Ishikawa (cell line): Measurements from ENCODE around the gene ADGRL3.

Source experiments
- CEBPB ChIP-seq: IDR thresholded peaks from 2 replicates; pipeline ENCODE4 v1.6.1; 2012
- CREB1 ChIP-seq: IDR thresholded peaks from 2 replicates; pipeline ENCODE4 v1.6.1; 2012; ENCODE audit warnings: low read depth
- MAX ChIP-seq: IDR thresholded peaks from 2 replicates; pipeline ENCODE4 v1.6.1; 2012

GRCh38 chr4:61493041-61493440 lies 292.9 kb downstream of the ADGRL3 start:
- TF ChIP-seq CEBPB (no peak), MAX (no peak), CREB1 (no peak)
